Thoracic aorta endothelial cell (primary cell): ENCODE results near the gene SIAH3. TPM values are rescaled to one million over a fixed set of nuclear protein-coding genes. Genes with fewer than 3 reads are reported as not detected.

Source experiments
- small RNA-seq: library from RNA; depleted of rRNA; stranded (forward); fragments of <200 nt; gene quantifications from one replicate; pipeline ENCODE3, GENCODE V24; 2012
- total RNA-seq: library from RNA; depleted of rRNA; stranded (reverse); fragments of >200 nt; gene quantifications from 2 replicates; pipeline ENCODE4 v1.2.3, GENCODE V29; 2012

Gene SIAH3
- not detected in 2 replicates for total RNA-seq

DNA sequence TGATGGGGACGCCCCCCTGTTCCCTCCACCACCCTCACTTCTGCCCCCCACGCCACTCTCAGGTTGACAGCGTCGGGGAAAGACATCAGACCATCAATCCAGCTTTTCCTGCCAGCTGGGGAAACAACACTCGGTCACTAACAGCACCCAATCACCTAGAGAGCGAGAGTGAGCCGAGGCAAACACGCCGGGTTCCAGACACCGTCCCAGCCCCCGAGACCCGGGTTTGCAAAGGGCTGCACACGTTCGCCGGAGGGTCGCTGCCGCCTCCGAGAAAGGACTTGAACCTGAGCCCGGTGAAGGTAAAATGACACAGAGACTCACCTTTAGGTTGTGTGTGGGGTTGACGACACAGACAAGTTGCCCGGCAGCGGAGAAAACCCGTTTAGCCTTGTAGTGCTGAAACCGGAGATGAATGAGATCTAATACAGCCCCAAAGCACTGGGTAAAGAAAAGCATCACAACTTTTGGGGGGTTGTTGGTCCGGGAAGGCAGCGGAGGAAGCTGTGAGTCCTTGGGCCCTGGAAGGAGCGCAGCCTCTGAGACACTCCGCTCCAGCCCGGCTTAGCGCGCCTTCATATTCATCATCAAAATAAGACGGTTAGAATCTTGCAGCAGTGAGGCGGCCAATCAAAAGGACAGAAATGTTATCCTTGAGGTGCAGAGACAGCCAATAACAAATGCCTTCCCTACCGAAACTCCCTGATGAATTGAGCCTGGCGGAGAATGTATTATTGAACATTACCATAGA lies at the start of gene SIAH3:
TSS of gene SIAH3 (minus strand) at position 583 of the 751 bp plus-strand sequence. CDS start at position 459, 124 bp downstream.

Small RNA genes within 50 kb of the gene (small RNA-seq; reads per million reads assigned to genes)
- not detected for gene RF00017

Other genes starting within 250 kb of the SIAH3 start
- gene ERICH6B, start 236.0 kb downstream of the SIAH3 start, total RNA-seq, result not detected in 2 replicates
- gene CBY2, start 149.4 kb downstream of the SIAH3 start, total RNA-seq, result not detected in 2 replicates
- gene ZC3H13, start 201.0 kb upstream of the SIAH3 start, total RNA-seq, result 27.7 and 29.4 TPM in 2 replicates